K562 (cell line): Measurements from ENCODE around the gene CCDC167. TPM values are rescaled to one million over a fixed set of nuclear protein-coding genes. Genes with fewer than 3 reads are reported as not detected.

Experiments
- ADNP ChIP-seq: fragments of 200-800 bp; sonication (Bioruptor generic); IDR thresholded peaks from 2 replicates; pipeline ENCODE4 v1.6.1; 2016; ENCODE audit warnings: missing genetic modification characterization, missing compliant biosample characterization
- KDM2B ChIP-seq: fragments of 250-450 bp; sonication (Bioruptor Pico); IDR thresholded peaks from 2 replicates; pipeline ENCODE4 v1.8.0; 2021; ENCODE audit warnings: mild to moderate bottlenecking, moderate library complexity
- MAFG ChIP-seq: fragments of 450-650 bp; conservative IDR thresholded peaks from 2 replicates; pipeline ENCODE4 v1.6.1; 2016; ENCODE audit warnings: missing genetic modification characterization, missing compliant biosample characterization
- MTF1 ChIP-seq: fragments of 250-450 bp; sonication (Bioruptor Pico); IDR thresholded peaks from 2 replicates; pipeline ENCODE4 v1.9.0; 2021; ENCODE audit warnings: moderate library complexity, mild to moderate bottlenecking, inconsistent platforms, borderline replicate concordance
- PRDM10 ChIP-seq: fragments of 450-650 bp; IDR thresholded peaks from 2 replicates; pipeline ENCODE4 v1.6.1; 2018; ENCODE audit not compliant: partially characterized antibody
- SRSF3 ChIP-seq: fragments of 200-400 bp; formaldehyde crosslinking; IDR thresholded peaks from 2 replicates; pipeline ENCODE4 v1.6.1; 2016; ENCODE audit warnings: mild to moderate bottlenecking, low read length, moderate library complexity; ENCODE audit not compliant: insufficient read depth
- TCF15 ChIP-seq: fragments of 250-450 bp; sonication (Bioruptor Pico); IDR thresholded peaks from 2 replicates; pipeline ENCODE4 v1.8.0; 2022; ENCODE audit warnings: moderate library complexity, mild to moderate bottlenecking, inconsistent platforms
- TEAD2 ChIP-seq: fragments of 450-650 bp; IDR thresholded peaks from 2 replicates; pipeline ENCODE4 v1.6.1; 2016; ENCODE audit warnings: missing genetic modification characterization, control low read depth, missing compliant biosample characterization
- XRCC4 ChIP-seq: IDR thresholded peaks from one replicate; pipeline ENCODE4 v1.6.1; 2011; ENCODE audit not compliant: insufficient read depth, insufficient read length; ENCODE audit errors: extremely low read depth
- ZBTB8A ChIP-seq: fragments of 450-650 bp; IDR thresholded peaks from 2 replicates; pipeline ENCODE4 v1.6.1; 2018; ENCODE audit warnings: mild to moderate bottlenecking, moderate library complexity; ENCODE audit not compliant: partially characterized antibody
- ZHX1 ChIP-seq: fragments of 150-350 bp; conservative IDR thresholded peaks from 2 replicates; pipeline ENCODE4 v1.6.1; 2014; ENCODE audit warnings: low read length
- ZNF263 ChIP-seq: sonication (generic); formaldehyde crosslinking; IDR thresholded peaks from 2 replicates; pipeline ENCODE4 v1.8.0; 2022; ENCODE audit warnings: mild to moderate bottlenecking, missing genetic modification reagents, borderline replicate concordance
- ZNF609 ChIP-seq: sonication (generic); formaldehyde crosslinking; IDR thresholded peaks from 2 replicates; pipeline ENCODE4 v1.8.1; 2023; ENCODE audit warnings: missing genetic modification reagents, mild to moderate bottlenecking, borderline replicate concordance
- polyA plus RNA-seq, 8 experiments: library from polyadenylated mRNA; depleted of rRNA in 4 of 8; stranded (reverse) in 5 of 8; unstranded in 3 of 8; fragments of >200 nt; fragmentation: Nextera tagmentation in 2 of 8; fragmentation: Illumina TruSeq in 1 of 8; extraction: Ambion mirVana in 2 of 8; extraction: Trizol in 1 of 8; gene quantifications; 2 replicates each; pipeline versions ENCODE4 v1.2.1 to v1.2.3, GENCODE V29; 2011 to 2014; ENCODE audit warnings: inconsistent platforms in 1 of 8, missing spikeins in 1 of 8
- total RNA-seq, 7 experiments: library from RNA; depleted of rRNA in 6 of 7; stranded (reverse); fragments of >200 nt in 6 of 7; fragmentation: Illumina TruSeq in 2 of 7; extraction: Trizol in 2 of 7; gene quantifications; 2 replicates each; pipeline versions ENCODE4 v1.2.1 to v1.2.3, GENCODE V29; 2011 to 2021; ENCODE audit warnings: low replicate concordance in 1 of 7

Gene CCDC167
- total and polyA plus RNA-seq, 9 of the 15 experiments (the other 6 are each of a cell fraction or from before 2014, with no cell fraction given), result 26.0 to 114 (median 45.2) TPM

- TF ChIP-seq ZNF609 (CRISPR knock-in tag), result no peak
- no peak; the same call in 1 of the 2 replicates for TF ChIP-seq ZNF263 (CRISPR knock-in tag)
- no peak for TF ChIP-seq MAFG (tag)
- no peak for TF ChIP-seq SRSF3
- peak; percentile 80 for TF ChIP-seq ZHX1
- TF ChIP-seq KDM2B (CRISPR knock-in tag), result no peak
- TF ChIP-seq ZBTB8A, result no peak
- peak; percentile 94 for TF ChIP-seq PRDM10
- TF ChIP-seq TEAD2 (tag), result no peak
- TF ChIP-seq XRCC4, result no peak
- TF ChIP-seq MTF1 (CRISPR knock-in tag), result no peak
- TF ChIP-seq ADNP (tag), result no peak
- TF ChIP-seq TCF15 (CRISPR knock-in tag), result no peak
Observed at GRCh38 chr6:37499433-37500293, at the start of gene CCDC167 (continued).
